ENCODE data around the gene SRPX2. TPM values are rescaled to one million over a fixed set of nuclear protein-coding genes. Genes with fewer than 3 reads are reported as not detected.

Gene SRPX2
- total and polyA plus RNA-seq, 7 donors = 2.5 to 59.8 (median 18.7) TPM

GRCh38 chrX:100654261-100654660, 10.3 kb downstream of the SRPX2 start:
- Histone ChIP-seq H3K4me1 (no peaks in the 10 kb centered on the region), H3K9me3 (no peaks in the 10 kb centered on the region), H3K27ac (no peak overlapping the region), H3K36me3 (no peaks in the 10 kb centered on the region), H3K27me3 (no peaks in the 10 kb centered on the region), H3K4me3 (no peak overlapping the region)
- intact Hi-C loops (cut with DNase I) = no loop called here
- DNase-seq = no peak
- TF ChIP-seq POLR2AphosphoS5 (IDR thresholded peaks at IDR 0.05) (no peak), POLR2A (IDR thresholded peaks at IDR 0.05) (no peak), CTCF (IDR thresholded peaks at IDR 0.05) (no peak), EP300 (IDR thresholded peaks at IDR 0.05) (no peak)
- WGBS, 2 donors = 9 to 28% methylated on average over 3 of the region's 3 CpGs

GRCh38 chrX:100658941-100659381, 15.0 kb downstream of the SRPX2 start:
- Histone ChIP-seq H3K27ac (no peak overlapping the region), H3K36me3 (no peaks in the 10 kb centered on the region), H3K4me1 (no peaks in the 10 kb centered on the region), H3K27me3 (no peaks in the 10 kb centered on the region), H3K4me3 (no peak overlapping the region), H3K9me3 (no peaks in the 10 kb centered on the region)
- DNase-seq = no peak
- TF ChIP-seq CTCF (IDR thresholded peaks at IDR 0.05) (no peak), EP300 (IDR thresholded peaks at IDR 0.05) (no peak)
- WGBS, 2 donors = 3 to 41% methylated on average over 3 of the region's 3 CpGs
- intact Hi-C loops (cut with DNase I) = no loop called here

- Histone ChIP-seq H3K9me3 (no peaks in the 10 kb centered on the region), H3K27me3 (no peaks in the 10 kb centered on the region), H3K4me3 (no peak overlapping the region), H3K36me3 (no peaks in the 10 kb centered on the region), H3K27ac (no peak overlapping the region), H3K4me1 (no peaks in the 10 kb centered on the region)
- TF ChIP-seq EP300 (IDR thresholded peaks at IDR 0.05) (no peak), POLR2A (IDR thresholded peaks at IDR 0.05) (no peak), CTCF (IDR thresholded peaks at IDR 0.05) (no peak), POLR2AphosphoS5 (IDR thresholded peaks at IDR 0.05) (no peak)
- WGBS, 2 donors = 12 to 57% methylated on average over 4 of the region's 4 CpGs
- no peak for DNase-seq
- intact Hi-C loops (cut with DNase I) = no loop called here
Observed at GRCh38 chrX:100659431-100660137, 15.6 kb downstream of the SRPX2 start.

- DNase-seq = no peak
- H3K36me3 ChIP-seq = no peaks in the 10 kb centered on the region
- TF ChIP-seq CTCF (IDR thresholded peaks at IDR 0.05) (no peak), POLR2A (IDR thresholded peaks at IDR 0.05) (no peak), EP300 (IDR thresholded peaks at IDR 0.05) (no peak), POLR2AphosphoS5 (IDR thresholded peaks at IDR 0.05) (no peak)
- no peak overlapping the region for H3K27ac ChIP-seq
- H3K9me3 ChIP-seq = no peaks in the 10 kb centered on the region
- 96% methylated on average over 13 of the region's 13 CpGs for WGBS, 2 donors
- intact Hi-C loops (cut with DNase I) = no loop called here
- no peaks in the 10 kb centered on the region for H3K4me1 ChIP-seq
- H3K27me3 ChIP-seq = no peaks in the 10 kb centered on the region
- H3K4me3 ChIP-seq = no peak overlapping the region
Observed at GRCh38 chrX:100662170-100662569, 18.2 kb downstream of the SRPX2 start.

GRCh38 chrX:100662796-100663195, 18.8 kb downstream of the SRPX2 start:
- no peaks in the 10 kb centered on the region for H3K27me3 ChIP-seq
- TF ChIP-seq CTCF (IDR thresholded peaks at IDR 0.05) (no peak), POLR2A (IDR thresholded peaks at IDR 0.05) (no peak), POLR2AphosphoS5 (IDR thresholded peaks at IDR 0.05) (no peak), EP300 (IDR thresholded peaks at IDR 0.05) (no peak)
- H3K4me1 ChIP-seq = no peaks in the 10 kb centered on the region
- DNase-seq = no peak
- H3K36me3 ChIP-seq = no peaks in the 10 kb centered on the region
- 90 to 92% methylated on average over 4 of the region's 4 CpGs for WGBS, 2 donors
- no peak overlapping the region for H3K4me3 ChIP-seq
- H3K9me3 ChIP-seq = no peaks in the 10 kb centered on the region
- no peak overlapping the region for H3K27ac ChIP-seq
- intact Hi-C loops (cut with DNase I) = no loop called here
